AG10803 (cell line): ENCODE measurements around the gene RAB30.

ENCODE experiments used
- DNase-seq: peaks from one replicate; pipeline ENCODE4 v3.0.0; 2010; ENCODE audit warnings: low read depth
- H3K4me3 ChIP-seq: 2 replicates; pipeline ENCODE4 v1.5.1; 2011; ENCODE audit warnings: mild to moderate bottlenecking, low read length, control low read depth
- TF ChIP-seq, protein P1 (sequence below): conservative IDR thresholded peaks from 2 replicates; pipeline ENCODE4 v1.5.1; 2011; ENCODE audit warnings: mild to moderate bottlenecking, low read length, control low read depth, inconsistent platforms

RAB30 gene

GRCh38 chr11:83039566-83039965, 32.1 kb downstream of the RAB30 start:
- no peak for DNase-seq
- no peak overlapping the region for H3K4me3 ChIP-seq
- TF ChIP-seq, protein P1, sequence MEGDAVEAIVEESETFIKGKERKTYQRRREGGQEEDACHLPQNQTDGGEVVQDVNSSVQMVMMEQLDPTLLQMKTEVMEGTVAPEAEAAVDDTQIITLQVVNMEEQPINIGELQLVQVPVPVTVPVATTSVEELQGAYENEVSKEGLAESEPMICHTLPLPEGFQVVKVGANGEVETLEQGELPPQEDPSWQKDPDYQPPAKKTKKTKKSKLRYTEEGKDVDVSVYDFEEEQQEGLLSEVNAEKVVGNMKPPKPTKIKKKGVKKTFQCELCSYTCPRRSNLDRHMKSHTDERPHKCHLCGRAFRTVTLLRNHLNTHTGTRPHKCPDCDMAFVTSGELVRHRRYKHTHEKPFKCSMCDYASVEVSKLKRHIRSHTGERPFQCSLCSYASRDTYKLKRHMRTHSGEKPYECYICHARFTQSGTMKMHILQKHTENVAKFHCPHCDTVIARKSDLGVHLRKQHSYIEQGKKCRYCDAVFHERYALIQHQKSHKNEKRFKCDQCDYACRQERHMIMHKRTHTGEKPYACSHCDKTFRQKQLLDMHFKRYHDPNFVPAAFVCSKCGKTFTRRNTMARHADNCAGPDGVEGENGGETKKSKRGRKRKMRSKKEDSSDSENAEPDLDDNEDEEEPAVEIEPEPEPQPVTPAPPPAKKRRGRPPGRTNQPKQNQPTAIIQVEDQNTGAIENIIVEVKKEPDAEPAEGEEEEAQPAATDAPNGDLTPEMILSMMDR = no peak

- H3K4me3 ChIP-seq = no peak overlapping the region
- DNase-seq = peak; percentile 77
- TF ChIP-seq, protein P1 = no peak
Measured at GRCh38 chr11:83037877-83038276, 33.8 kb downstream of the RAB30 start.

DNA sequence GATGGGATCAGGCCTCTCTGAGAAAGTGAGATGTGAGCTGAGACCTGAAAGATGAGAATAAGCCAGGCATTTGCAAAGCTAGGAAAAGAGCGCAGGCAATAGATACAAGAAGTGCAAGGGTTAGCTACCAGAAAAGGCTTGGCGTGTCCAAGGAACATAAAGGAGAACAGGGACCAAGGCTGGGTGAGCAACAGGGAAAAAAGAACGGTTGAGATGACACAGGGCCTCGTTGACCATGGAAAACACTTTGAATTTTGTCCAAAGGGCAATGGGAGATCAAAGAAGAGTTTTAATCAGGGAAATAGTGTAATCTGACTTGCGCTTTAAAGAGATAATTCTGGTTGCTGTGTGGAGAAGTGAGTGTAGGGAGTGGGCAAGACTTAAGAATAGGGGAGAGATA, 35.0 kb downstream of the RAB30 start:
- TF ChIP-seq, protein P1 = no peak
- H3K4me3 ChIP-seq = no peak overlapping the region
- no peak for DNase-seq

- TF ChIP-seq, protein P1 = no peak
- DNase-seq = peak; percentile 79
- H3K4me3 ChIP-seq = no peak overlapping the region
Measured at GRCh38 chr11:83035070-83035854, 36.4 kb downstream of the RAB30 start.

DNA sequence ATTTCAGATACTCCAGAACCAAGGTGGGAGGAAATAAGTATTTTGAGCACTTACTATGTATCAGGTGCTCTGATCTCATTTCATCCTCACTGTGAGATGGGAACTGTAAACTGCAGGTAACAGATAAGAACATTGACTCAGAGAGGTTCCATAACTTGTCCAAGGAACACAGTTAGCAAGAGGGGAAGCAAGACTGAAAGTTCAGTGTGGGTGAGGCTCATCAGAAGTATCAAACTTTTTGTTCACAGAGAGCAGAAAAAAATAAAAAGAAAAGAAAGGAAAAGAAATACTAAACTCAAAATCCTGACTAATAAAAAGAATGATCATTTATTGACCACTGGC, 37.1 kb downstream of the RAB30 start:
- TF ChIP-seq, protein P1 = no peak
- DNase-seq = no peak
- H3K4me3 ChIP-seq = peak overlapping the region; percentile 25

- peak overlapping the region; percentile 46 for H3K4me3 ChIP-seq
- TF ChIP-seq, protein P1 = no peak
- peak; percentile 97 for DNase-seq
Measured at GRCh38 chr11:83033972-83034672, 37.6 kb downstream of the RAB30 start.

DNA sequence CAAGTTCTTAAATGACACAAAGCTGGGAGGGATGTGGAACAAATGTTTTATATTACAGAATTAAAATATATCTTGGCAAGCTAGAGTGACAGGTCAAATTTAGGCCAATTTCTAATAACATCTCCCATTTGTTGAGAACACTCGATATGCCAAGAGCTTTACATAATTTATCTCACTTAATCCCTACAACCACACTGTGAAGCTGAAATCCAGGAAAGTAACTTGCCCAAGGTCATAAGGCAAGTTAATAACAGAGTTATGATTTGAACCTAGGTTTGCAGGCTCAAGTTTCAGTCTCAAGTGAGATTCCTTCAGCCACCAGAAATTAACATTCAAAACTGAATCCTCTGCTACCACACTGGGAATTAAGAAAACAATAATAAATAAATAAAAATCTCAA, 38.3 kb downstream of the RAB30 start:
- DNase-seq = no peak
- TF ChIP-seq, protein P1 = no peak
- H3K4me3 ChIP-seq = peak overlapping the region; percentile 46
